GM04503 (cell line): ENCODE results near the gene POLD3.

Source experiments
- DNase-seq: peaks from one replicate; pipeline ENCODE4 v3.0.0-alpha.2; 2012; ENCODE audit warnings: low read depth

Gene POLD3

DNA sequence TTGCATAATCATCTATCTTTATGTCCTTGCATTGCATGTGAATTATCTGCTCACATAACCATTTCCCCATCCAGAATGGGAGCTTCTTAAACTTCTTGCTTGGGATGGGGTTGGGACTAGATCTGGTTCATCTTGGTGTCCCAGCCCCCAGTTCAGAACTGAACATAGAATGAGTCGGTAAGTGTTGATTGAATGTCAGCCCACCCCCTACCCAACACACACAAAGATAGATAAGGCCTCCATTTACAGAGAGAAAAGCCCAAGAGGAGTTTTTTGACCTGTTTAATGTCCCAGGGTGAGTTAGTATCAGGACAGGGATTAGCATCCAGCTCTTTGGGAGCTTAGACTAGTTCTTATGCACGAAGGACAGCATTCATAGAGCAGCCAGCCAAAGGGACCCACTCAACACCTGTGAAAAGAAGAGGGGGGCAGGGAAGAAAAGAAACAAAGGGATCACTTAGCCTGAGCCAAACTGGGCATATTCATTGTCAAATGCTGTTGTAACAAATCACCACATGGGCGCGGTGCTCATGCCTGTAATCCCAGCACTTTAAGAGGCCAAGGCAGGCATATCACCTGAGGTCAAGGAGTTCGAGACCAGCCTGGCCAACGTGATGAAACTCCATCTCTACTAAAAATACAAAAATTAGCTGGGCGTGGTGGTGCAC, 81.4 kb downstream of the POLD3 start:
- no peak for DNase-seq

DNA sequence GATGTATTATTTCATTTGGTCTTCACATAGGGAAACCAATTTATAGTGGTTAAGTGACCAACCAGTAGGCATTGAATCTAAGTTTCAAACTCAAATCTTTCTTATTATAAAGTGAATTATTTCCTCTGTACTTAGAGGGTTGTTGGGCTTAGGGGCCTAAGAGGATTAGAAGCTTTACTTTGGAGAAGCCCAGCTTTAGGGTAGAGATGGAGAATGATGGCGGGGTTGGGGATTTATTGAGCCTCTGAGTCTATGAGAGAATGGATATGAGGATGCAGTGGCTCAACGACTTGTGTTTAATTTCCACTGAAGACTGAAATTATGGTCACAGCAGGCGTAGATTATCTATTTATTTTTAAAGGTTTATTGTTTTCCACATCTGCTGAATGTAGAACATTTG, 83.4 kb downstream of the POLD3 start:
- DNase-seq: no peak

DNA sequence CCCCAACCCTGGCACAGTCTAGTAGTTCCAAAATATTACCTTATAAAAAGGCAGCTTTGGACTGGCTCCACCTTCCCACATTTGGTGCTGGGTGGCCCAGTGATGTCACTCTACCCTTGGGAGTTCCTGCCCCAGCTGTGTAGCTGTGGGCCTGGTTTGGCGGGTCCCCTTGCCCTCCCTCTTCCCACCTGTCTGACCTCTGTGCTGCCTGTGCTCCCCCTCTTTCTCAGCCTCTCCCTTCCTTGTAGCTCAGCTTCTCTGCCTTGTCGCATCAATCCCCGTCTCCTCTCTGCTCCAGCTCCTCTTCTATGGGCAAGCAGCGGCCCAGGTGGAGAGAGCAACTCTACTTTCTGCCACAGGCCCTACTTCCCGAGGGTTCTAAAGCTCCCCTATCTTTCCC, 84.2 kb downstream of the POLD3 start:
- DNase-seq: no peak

DNA sequence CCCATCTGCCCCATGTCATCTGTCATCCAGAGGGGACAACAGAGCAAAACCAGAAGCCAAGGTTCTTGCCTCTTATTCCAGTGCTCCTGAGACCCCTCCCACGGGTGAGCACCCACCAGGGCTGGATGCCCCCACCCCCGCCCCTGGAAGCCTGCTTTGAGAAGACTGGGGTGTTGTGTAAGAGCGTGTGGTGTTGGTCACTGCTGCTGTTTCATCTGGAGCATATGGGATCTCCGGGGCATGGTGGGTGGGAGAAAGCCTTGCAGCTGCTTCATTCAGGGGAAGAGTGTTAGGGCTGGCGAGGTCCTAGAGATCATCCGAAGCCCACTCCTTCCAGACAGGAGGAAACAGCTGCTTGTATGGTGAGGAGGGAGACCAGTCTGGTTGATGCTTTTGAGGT, 84.7 kb downstream of the POLD3 start:
- DNase-seq: no peak

DNA sequence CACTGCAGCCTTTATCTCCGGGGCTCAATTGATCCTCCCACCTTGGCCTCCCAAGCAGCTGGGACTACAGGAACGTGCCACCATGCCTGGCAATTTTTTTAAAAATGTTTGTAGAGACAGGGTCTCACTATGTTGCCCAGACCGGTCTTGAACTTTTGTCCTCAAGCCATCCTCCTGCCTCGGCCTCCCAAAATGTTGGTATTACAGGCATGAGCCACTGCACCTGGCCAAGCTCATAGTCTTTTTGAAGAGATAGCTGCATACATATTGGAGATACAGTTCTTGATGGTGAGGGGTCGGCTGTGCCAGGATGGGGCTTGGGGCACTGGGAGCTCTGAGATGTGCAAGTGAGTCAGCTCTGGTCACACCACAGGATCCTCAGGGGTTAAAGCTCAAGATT, 85.7 kb downstream of the POLD3 start:
- DNase-seq: no peak

DNA sequence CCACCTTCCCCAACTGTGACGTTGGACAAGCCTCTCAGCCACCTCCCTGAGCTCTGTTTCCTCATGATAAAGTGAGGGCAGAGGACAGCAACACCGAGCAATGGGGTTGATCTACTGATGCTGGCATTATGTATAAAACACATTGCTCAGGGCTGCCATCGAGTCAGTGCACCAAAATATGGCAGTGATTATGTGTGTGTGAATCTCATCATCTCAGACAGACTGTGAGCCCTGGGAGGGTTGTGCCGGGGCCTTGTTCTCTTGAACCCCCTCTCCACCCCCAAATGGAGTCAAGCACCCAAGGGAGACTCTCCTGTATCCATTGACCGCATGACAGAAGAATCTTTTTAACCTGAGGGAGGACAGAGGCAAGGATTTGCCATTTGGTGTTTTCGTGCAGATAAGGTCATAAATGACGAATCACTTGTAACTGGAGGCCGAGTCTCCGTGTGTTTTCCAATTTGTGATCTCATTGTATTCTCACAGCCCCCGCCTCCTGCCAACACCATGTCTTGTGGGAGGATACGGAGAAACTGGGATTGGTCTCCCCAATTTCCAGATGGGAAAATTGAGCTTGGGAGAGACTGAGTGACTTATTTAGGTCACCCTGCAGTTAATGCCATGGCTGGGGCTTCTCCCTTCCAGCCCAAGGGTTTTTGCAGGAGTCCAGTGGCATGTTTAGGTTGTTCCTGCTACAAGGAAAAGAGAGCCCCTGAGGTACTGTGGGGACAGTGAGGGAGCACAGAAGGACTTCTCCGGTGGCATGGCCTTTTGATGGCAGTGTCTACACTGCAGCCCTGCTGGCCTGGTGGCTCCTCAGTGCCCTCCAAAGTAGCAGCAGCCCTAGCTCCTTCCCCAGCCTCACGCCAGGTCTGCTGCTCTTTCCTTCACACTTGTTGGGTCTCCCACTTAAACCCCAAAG, 86.5 kb downstream of the POLD3 start:
- no peak for DNase-seq

DNA sequence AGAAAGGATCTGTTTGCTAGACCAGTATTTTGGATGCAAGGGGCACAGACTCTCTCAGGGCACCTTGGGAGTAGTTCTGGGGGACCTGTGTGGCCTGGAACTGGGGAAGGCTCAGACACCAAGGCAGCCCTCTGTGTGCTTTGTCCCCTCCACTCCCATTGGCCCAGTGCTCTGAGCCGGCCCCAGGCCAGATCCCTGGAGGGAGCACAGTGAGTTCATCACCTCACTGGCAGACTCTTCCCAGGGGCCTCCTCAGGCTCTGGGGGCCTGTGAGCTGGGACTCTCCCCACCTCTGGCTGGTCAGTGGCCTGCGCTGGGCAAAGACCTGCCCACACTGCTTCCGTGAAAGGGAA, 87.1 kb downstream of the POLD3 start:
- DNase-seq: no peak

DNA sequence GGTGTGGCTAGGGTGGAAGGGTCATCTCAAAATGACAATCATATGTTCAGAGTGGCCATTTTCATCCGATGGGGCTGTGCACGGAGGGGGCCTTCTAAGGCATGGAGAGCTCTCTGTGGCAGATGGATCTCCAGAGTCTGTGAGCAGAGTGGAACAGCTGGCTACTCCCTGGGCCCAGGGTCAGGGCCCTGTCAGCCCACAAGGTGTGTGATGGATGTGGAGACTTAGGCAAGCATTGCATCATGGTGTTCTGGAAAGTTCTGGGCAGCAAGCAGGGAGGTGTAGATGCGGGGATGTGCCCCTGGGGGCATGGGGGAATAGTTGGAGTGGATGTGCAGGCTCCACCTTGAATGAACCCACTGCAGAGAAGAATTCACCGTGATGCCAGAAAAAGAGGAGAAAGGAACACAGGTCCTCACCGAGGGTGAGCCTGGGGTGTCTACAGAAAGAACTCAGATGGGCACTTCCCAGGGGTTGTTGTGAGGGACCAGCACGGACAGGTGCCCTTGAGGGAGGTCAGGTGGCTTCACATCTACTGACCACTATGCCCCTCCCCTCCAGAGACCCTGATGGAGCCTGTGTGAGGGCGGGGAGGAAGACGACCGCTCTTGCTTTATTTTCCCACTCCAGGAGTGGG, 87.8 kb downstream of the POLD3 start:
- no peak for DNase-seq

DNA sequence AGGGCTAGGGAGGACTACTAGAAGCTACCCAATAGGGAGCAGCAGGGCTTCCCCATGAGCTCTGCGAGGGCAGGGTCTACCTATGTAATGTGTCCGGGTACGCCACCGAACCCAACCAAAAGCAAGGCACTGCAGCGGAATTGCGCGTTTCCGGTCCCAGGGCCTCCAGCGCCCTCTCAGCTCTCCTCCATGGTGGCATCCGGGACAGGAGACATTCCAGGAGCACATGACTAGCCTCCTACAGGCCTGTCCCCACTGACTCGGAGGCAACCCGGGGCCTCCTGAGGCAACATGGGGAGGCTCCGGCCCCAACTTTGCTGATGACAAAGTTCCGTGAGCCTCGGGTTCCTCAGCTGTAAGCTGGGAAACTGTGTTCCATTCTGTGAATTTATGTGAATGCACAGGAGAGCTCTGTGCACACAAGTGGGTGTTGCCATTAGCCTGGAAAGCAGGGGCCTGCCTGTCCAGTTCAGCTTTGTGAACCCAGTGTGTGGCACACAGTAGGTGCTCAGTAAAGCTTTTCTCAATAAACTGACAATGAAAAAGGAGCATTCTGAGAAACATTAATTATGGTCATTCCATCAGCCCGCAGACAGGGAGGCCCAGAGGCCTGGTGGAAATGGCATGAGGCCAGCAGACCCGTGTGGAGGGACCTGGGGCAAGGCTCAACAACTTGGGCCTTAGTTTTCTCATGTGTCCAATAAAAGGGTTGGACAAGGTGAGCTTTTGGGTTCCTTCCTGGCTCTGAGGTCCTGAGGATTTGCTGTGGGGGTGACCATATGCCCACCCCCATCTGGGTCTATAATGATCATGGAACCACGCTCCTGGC, 88.5 kb downstream of the POLD3 start:
- no peak for DNase-seq

DNA sequence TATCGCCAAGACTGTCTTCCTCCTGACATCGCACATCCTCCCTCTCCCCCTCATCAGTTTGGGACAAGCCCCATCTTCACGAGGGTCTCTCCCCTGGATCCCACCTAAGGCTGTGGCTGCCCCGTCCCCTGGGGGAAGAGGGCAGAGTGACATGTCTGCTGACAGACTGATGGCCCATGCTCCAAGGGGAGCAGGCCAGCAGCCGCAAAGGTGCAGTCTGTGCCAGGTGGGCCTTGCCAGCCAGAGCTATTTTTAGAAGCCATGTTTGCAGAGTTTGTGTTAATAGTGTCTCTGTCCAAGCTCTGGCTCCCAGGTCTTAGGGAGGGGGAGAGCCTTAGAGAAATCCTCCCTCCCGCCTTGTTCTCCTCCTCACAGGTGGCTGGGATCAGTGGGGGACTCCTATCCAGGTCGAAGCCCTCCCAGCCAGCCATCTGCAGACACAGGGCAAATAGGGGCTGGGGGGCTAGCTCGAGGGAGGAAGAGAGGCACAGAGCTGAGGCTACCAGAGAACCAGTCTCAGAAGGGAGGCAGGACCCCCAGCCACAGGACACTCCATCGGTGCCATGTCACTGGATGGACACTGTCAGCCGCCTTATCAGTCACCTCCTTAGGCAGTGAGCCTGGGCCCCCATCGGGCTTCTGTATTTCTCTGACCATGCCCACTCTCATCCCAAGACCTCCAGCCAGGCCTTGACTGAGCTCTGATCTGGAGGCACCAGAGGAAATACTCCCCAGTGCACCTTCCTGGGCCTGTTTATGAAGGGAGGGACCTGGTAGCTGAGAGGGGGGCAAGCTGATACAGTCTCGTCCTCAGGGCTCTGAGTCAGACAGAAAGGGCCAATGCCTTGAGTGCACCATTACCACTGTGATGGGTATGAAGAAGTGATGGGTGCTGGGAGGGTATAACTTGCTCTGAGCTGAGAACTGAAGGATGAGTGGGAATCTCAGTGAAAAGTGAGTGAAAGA, 89.6 kb downstream of the POLD3 start:
- no peak for DNase-seq

DNA sequence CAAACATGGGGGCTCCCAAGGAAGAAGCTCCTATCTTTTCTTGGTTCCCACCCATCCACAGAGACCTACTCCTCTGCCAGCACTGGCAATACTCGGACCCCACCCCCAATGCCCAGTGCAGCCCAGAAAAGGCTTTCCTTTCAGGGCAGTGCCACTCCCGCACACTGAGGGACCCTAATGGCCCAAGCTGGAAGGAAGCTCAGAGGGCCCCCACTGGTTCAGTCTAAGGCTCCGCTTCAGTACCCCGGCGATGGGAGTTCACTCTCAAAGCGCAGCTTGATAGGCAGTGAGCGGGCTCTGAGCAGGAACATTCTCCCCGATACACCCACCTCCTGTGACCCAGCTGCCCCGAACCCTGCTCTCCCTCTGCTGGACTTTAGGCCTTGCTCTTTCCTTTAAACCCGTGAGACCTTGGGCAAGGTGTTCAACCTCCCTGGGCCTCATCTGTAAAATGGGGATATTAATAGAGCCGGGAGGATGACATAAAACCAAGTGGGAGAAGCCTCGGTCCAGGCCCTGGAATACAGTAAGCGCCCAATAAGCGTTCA, 90.4 kb downstream of the POLD3 start:
- DNase-seq: no peak

DNA sequence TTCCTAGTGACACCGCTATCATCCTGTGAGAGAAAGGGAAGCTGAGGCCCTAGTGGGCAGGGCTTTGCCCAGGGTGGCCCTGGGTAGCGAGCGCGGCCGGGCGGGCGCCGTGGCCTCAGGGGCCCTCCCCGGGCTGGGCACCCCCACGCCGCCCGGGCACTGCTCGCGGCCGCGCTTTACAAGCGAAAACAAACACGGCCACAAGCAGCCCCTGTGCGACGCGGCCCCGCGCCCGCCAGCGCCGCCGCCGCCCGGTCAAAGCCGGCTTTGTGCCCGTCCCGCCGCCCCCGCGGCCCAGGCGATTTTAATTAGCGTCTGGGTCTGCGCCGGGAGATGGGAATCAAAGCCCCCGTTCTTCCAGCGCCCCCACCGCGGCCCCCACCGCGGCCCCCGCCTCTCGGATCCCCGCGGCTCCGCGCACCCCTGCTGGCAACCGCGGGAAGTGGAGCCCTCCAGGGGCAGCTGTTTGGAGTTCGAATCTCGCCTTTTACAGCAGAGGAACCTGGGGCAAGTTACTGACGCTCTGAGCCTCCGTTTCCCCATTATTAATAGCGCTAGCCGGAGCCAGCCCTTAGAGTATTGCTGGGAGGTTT, 91.0 kb downstream of the POLD3 start:
- no peak for DNase-seq

DNA sequence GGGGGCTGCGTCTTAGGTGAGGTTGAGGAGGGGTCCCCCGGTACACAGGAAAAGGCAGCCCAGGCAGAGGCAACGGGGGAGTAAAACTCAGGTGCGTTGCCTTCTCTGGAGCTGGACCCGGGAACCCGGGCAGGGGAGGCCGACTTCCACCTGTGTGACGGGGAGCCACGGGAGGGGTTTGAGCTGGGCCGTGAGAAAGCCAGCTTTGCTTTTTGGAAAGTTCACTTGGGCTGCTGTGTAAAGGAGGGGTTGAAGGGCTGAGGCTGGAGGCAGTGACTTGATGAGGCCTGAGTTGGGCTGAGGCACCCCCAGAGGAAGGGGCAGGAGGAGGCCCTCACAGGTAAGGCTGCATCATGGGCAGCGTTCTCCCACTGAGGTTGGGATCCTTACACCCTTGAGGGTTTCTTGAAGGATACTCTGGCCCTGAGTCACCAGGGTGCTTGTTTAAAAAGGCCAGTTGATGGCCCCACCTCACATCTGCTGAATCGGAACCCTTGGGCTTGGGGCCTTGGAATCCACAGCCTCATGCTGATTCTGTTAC, 91.6 kb downstream of the POLD3 start:
- no peak for DNase-seq

DNA sequence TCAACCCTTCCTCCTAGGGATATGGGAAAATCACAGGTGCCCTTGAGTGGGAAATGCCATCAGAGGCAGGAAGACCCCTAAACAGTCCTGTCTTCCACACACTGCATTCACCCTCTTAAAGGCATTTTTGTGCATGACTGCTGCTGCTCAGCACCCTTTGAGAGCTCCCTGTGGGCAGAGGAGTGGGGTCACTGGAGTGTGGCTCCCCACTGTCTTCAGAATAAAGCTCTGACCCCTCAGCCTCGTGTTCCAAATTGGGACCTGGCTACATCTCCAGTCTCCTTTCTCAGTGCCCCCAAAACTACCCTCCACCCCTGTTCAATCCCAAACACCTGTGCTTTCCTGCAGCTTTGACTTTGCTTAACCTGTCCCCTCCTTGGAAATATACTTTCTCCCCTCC, 92.3 kb downstream of the POLD3 start:
- no peak for DNase-seq

DNA sequence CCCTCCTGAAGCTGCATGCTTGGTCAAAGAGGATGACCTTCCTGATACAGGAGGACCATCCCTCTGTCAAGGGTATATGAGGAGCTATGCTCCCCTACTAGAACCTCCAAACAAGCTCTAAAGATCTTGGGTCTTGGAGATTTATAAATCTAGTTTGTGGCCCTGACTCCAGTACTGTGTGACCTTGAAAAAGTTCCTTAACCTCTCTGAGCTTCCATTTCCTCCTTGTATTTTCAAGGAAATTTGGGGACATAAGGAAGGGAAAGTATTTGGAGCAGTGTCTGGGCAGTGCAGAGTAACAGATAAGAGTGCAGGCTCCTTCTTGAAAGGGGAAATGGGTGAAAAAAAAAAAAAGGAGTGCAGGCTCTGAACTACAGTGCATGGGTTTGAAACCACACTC, 93.0 kb downstream of the POLD3 start:
- no peak for DNase-seq

DNA sequence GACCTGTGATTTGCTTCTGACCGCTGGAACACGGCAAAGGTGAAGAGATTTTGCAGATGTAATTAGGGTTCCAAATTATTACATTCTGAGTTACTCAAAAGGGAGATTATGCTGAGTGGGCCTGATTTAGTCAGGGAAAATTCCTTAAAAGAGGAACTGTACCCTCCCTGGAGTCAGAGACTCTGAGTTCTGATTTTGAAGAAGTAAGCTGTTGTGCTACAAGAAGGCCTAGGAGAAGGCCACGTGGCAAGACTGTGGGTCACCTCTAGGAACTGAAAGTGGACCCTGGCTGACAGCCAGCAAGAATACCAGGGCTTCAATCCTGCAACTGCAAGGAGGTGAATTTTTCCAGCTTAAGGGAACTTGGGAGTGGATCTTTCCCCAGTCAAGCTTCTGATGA, 93.5 kb downstream of the POLD3 start:
- DNase-seq: no peak

DNA sequence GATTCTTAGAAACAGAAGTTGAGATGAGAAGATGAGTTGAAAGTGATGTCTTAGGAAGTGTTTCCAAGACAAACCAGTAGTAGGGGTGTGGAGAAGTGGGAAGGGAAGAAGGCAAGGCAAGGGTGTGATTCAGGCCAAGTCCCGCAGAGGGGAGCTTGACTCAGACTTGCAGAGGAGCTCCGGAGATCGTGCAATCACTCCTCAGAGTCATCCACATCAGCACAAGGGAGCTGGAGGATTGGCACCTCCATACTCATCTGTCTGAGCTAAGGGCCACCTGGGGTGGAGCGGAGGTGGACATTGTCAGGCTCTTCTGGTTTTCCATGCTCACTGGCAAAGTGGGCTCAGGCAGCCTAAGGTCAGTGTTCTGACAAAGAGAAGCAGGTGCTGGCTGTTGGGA, 94.4 kb downstream of the POLD3 start:
- no peak for DNase-seq

DNA sequence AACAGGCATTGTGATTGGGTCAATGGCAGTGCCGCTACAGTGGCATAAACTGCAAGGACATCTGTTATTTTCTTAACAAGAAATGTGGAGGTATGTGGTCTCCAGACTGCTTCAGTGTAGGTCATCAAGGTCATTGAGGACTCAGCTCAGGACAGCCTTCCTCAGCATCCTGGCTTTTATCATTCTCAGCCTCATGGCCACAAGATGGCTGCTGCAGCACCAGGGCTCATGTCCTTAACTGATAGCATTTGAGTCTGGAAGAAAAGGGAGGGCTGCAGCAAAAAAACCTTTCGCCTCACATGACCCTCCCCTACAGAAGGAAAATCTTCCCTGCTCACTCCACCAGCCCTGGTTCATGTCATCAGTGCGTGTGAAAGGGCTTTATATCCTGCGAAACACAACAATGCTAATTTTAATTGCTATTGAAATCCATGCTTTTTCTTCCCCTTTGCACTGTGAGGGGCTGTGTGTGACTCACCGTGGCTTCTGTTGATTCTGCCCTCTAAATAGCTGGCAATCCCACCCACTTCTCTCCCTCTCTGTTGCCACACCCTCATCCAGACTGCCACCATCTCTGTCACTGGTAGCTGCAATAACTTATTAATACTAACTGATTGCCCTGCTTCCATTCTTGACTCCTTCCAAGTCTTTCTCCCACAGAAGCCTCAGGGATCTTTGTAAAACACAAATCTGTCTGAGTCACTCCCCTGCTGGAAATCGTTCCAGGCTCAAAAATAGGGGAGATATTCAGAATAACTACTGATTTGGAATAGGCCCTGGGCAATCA, 95.0 kb downstream of the POLD3 start:
- no peak for DNase-seq

DNA sequence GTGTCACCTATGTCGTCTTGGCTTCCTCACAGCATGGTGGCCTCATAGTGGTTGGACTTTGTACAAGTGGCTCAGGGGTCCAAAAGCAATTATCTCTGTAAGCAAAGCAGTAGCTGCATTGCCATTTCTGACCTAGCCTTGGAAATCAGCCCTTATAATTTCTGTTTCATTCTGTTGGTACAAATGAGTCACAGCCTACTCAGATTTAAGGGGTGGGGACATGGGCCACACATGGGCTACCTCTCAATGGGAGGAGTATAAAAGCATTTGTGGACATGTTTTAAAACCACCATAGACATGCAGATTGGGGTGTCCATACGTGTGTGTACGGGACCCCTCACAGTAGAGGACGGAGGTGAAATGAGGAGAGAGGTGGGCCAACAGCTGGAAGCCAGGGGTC, 97.3 kb downstream of the POLD3 start:
- no peak for DNase-seq
